Spleen (tissue), 11 donors: Measurements from ENCODE around the gene CFAP161. TPM values are rescaled to one million over a fixed set of nuclear protein-coding genes. Genes with fewer than 3 reads are reported as not detected.

ENCODE experiments used
- DNase-seq: peaks from one replicate; pipeline ENCODE4 v3.0.0-alpha.2; 2020
- H3K27ac ChIP-seq, 8 donors: fragments of 200-600 bp; sonication (generic) in 7 of 8; 1 replicate in 4 of 8; 2 replicates in 4 of 8; pipeline versions ENCODE4 v1.5.0 to v1.8.0; 2016 to 2021; ENCODE audit warnings: inconsistent platforms in 4 of 8, mild to moderate bottlenecking in 4 of 8, moderate library complexity in 1 of 8
- H3K27me3 ChIP-seq, 7 donors: fragments of 200-600 bp; sonication (generic) in 6 of 7; replicated peaks in 1 of 7; 1 replicate in 4 of 7; 2 replicates in 3 of 7; pipeline versions ENCODE4 v1.5.0 to v1.8.0; 2016 to 2021; ENCODE audit warnings: inconsistent platforms in 3 of 7, mild to moderate bottlenecking in 1 of 7
- H3K36me3 ChIP-seq, 6 donors: fragments of 200-600 bp; sonication (generic) in 5 of 6; 1 replicate in 4 of 6; 2 replicates in 2 of 6; pipeline versions ENCODE4 v1.5.0 to v1.8.0; 2016 to 2021; ENCODE audit warnings: inconsistent platforms in 2 of 6
- H3K4me1 ChIP-seq, 6 donors: fragments of 200-600 bp; sonication (generic) in 5 of 6; 1 replicate in 3 of 6; 2 replicates in 3 of 6; pipeline versions ENCODE4 v1.5.0 to v1.8.0; 2016 to 2021; ENCODE audit warnings: inconsistent platforms in 3 of 6
- H3K4me3 ChIP-seq, 8 donors: fragments of 200-600 bp; sonication (generic) in 7 of 8; 1 replicate in 4 of 8; 2 replicates in 4 of 8; pipeline versions ENCODE4 v1.5.0 to v1.8.0; 2016 to 2021; ENCODE audit warnings: inconsistent platforms in 4 of 8, mild to moderate bottlenecking in 4 of 8, moderate library complexity in 2 of 8
- H3K9me3 ChIP-seq, 8 donors: fragments of 200-600 bp; sonication (generic) in 7 of 8; 1 replicate in 4 of 8; 2 replicates in 4 of 8; pipeline versions ENCODE4 v1.5.0 to v1.8.0; 2016 to 2021; ENCODE audit warnings: inconsistent platforms in 4 of 8
- POLR2A ChIP-seq, 3 donors: fragments of 450-650 bp; IDR thresholded peaks; one replicate each; pipeline ENCODE4 v1.5.1; 2017; ENCODE audit warnings: antibody characterized with exemption in 3 of 3, mild to moderate bottlenecking in 1 of 3
- POLR2AphosphoS5 ChIP-seq, 3 donors: sonication (generic); formaldehyde crosslinking; IDR thresholded peaks; one replicate each; pipeline ENCODE4 v1.5.1; 2017; ENCODE audit warnings: antibody characterized with exemption in 3 of 3
- WGBS, 5 donors: extraction: QIAGEN DNeasy Blood & Tissue Kit in 3 of 5; methylation state at CpG; one replicate each; pipeline versions ENCODE4 v1.1.5 to v1.1.7; 2013 to 2018; 5-methylcytosine and 5-hydroxymethylcytosine counted together
- intact Hi-C: fragments of 100-400 bp; cut with DNase I; formaldehyde crosslinking; loops from one replicate; pipeline ENCODE4 v1.15.0; 2023; ENCODE audit warnings: low total_unique reads
- polyA plus RNA-seq, 3 donors: library from polyadenylated mRNA; stranded (reverse); fragments of 200-250 nt; gene quantifications; one replicate each; pipeline ENCODE4 v1.2.1, GENCODE V29; 2013
- total RNA-seq, 7 donors: library from RNA; depleted of rRNA in 3 of 7; stranded (reverse); fragments of >200 nt in 3 of 7; fragmentation: NEBNext Ultra II Directional in 4 of 7; extraction: Animal tissue kit (Norgen Biotek cat#: 25700) in 4 of 7; gene quantifications; one replicate each; pipeline versions ENCODE4 v1.1.0 to v1.2.1, GENCODE V29; 2016 to 2021
- TF ChIP-seq, protein P1 (sequence below), 11 experiments: fragments of 200-600 bp in 7 of 11; fragments of 450-650 bp in 4 of 11; sonication (generic) in 4 of 11; IDR thresholded peaks in 8 of 11; conservative IDR thresholded peaks in 3 of 11; 1 replicate in 7 of 11; 2 replicates in 4 of 11; pipeline versions ENCODE4 v1.4.0 to v1.8.0; 2016 to 2021; ENCODE audit warnings: antibody characterized with exemption in 11 of 11, inconsistent platforms in 4 of 11, mild to moderate bottlenecking in 1 of 11
- donor health status: healthy with polysubstance abuse.
- donor health status: DM: no; HTN: no; CAD: no; lungs with moderate emphysema.
- donor health status: DM: no; HTN: no; CAD: no.
- donor health status: Bipolar disorder and iron deficiency.
- donor health status: healthy.
- donor health status: DM: no; HTN: no; CAD: no.
- donor health status: DM: yes; HTN: yes; CAD: no.

The CFAP161 gene
- total and polyA plus RNA-seq, 10 donors, result 0.06 to 2.0 (median 0.48) TPM; not detected in 3

DNA sequence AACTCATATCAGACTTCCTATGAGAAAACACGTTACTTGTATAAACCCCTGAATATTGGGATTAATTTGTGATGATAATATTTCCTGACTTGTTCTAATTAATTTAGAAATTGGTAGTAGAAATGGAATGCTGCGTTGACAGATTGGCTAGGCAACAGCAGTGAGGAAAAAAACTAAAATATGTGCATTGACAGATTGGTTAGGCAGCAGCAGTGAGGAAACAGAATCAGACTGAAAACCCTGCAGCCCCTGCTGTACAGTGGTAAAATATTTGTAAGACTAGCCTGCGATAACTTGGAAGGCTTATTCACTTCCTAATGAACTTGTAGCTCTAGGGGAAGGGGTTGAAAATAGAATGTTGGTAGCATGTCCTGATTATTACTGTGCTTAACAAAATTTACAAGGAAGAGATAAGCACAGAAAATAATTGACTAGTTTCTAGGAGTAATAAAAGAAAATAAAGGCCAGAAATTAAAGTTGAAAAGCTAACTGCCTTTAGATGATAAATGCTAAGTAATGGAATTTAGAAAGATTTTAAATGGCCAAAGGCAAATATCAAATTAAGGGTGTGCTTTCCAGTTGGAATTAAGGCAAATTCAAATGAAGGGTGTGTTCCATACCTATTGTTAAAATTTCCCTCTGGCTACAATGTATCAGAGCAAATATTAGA lies 32.7 kb downstream of the CFAP161 start:
- Histone ChIP-seq H3K27me3 (peaks cover 0 to 9% (median 0%) of the 10 kb centered on the region in 7 donors), H3K36me3 (no peaks in the 10 kb centered on the region), H3K4me1 (peaks cover 0 to 8% (median 2%) of the 10 kb centered on the region in 6 donors), H3K4me3 (no peak overlapping the region), H3K27ac (no peak overlapping the region), H3K9me3 (no peaks in the 10 kb centered on the region)
- DNase-seq, result no peak
- WGBS, 5 donors, result 77 to 90% (median 86%) methylated on average over 3 of the region's 3 CpGs
- intact Hi-C loops, result no loop called here
- TF ChIP-seq, protein P1, sequence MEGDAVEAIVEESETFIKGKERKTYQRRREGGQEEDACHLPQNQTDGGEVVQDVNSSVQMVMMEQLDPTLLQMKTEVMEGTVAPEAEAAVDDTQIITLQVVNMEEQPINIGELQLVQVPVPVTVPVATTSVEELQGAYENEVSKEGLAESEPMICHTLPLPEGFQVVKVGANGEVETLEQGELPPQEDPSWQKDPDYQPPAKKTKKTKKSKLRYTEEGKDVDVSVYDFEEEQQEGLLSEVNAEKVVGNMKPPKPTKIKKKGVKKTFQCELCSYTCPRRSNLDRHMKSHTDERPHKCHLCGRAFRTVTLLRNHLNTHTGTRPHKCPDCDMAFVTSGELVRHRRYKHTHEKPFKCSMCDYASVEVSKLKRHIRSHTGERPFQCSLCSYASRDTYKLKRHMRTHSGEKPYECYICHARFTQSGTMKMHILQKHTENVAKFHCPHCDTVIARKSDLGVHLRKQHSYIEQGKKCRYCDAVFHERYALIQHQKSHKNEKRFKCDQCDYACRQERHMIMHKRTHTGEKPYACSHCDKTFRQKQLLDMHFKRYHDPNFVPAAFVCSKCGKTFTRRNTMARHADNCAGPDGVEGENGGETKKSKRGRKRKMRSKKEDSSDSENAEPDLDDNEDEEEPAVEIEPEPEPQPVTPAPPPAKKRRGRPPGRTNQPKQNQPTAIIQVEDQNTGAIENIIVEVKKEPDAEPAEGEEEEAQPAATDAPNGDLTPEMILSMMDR (IDR thresholded peaks at IDR 0.05 in 8 of 11, conservative IDR thresholded peaks at IDR 0.05 in 3 of 11), result no peak
- TF ChIP-seq POLR2A (IDR thresholded peaks at IDR 0.05), result no peak
- no peak for TF ChIP-seq POLR2AphosphoS5 (IDR thresholded peaks at IDR 0.05)

DNA sequence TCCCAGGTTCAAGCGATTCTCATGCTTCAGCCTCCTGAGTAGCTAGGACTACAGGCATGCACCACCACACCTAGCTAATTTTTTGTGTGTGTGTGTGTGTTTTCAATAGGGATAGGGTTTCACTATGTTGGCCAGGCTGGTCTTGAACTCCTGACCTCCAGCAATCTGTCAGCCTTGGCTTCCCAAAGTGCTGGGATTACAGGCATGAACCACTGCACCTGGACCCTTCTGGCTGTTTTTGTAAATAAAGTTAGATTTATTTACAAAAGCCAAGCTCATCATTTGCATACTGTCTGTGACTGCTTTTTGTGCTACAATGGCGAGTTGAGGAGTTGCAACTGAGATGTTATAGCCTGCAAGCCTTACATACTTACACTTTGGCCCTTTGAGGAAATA lies 34.1 kb downstream of the CFAP161 start:
- Histone ChIP-seq H3K27ac (no peak overlapping the region), H3K9me3 (no peaks in the 10 kb centered on the region), H3K4me3 (no peak overlapping the region), H3K36me3 (no peaks in the 10 kb centered on the region), H3K4me1 (peaks cover 0 to 6% (median 0%) of the 10 kb centered on the region in 6 donors), H3K27me3 (no peaks in the 10 kb centered on the region)
- no peak for DNase-seq
- intact Hi-C loops, result no loop called here
- 74 to 96% (median 89%) methylated on average over 2 of the region's 2 CpGs for WGBS, 5 donors
- TF ChIP-seq, protein P1 (IDR thresholded peaks at IDR 0.05 in 8 of 11, conservative IDR thresholded peaks at IDR 0.05 in 3 of 11), result no peak
- no peak for TF ChIP-seq POLR2AphosphoS5 (IDR thresholded peaks at IDR 0.05)
- no peak for TF ChIP-seq POLR2A (IDR thresholded peaks at IDR 0.05)

DNA sequence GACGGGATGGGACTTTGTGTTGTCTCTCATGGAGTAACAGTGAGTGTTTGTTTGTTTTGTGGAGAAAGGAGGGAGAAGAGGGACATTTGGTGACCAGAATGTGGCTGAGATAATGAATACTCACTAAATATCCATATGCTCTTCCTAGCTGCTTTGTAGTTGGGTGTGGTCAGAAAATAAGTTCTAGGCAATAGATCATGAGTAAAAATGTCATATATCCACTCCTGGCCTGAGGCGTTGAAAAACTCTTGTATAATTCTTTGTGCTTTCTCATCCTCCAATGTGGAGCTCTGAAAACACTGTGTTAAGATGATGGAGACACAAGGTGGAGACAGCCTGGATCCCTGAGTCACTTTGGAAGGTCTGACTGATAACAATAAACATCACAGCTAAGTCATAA lies 34.6 kb downstream of the CFAP161 start:
- WGBS, 5 donors, result 77 to 94% (median 90%) methylated on average over 2 of the region's 2 CpGs
- DNase-seq, result no peak
- TF ChIP-seq POLR2AphosphoS5 (IDR thresholded peaks at IDR 0.05) (no peak), POLR2A (IDR thresholded peaks at IDR 0.05) (no peak)
- TF ChIP-seq, protein P1 (IDR thresholded peaks at IDR 0.05 in 8 of 11, conservative IDR thresholded peaks at IDR 0.05 in 3 of 11), result no peak

DNA sequence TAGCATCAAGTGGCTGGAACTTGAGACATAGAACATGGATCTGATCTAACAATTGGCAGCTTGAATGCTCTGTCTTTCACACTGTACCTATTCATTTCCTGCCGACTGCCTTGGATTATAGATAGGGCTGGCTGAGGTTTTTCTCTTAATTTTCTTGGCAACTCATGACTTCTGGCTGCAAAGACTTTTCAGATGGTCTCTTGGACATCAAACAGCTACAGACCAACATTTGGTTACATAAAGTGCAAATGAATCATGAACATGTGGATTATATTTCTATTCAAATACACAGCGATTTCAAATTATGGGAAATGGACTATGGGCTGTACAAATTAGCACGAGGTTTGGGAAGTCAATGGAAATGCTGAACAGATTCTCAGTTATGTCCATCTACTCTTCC lies 36.4 kb downstream of the CFAP161 start:
- TF ChIP-seq, protein P1 (IDR thresholded peaks at IDR 0.05 in 8 of 11, conservative IDR thresholded peaks at IDR 0.05 in 3 of 11), result no peak
- no peak for TF ChIP-seq POLR2A (IDR thresholded peaks at IDR 0.05)
- WGBS, 5 donors, result 58 to 72% (median 62%) methylated on average over 3 of the region's 3 CpGs
- Histone ChIP-seq H3K9me3 (no peaks in the 10 kb centered on the region), H3K4me3 (no peak overlapping the region), H3K4me1 (peaks cover 0 to 6% (median 0%) of the 10 kb centered on the region in 6 donors), H3K27ac (no peak overlapping the region), H3K27me3 (no peaks in the 10 kb centered on the region), H3K36me3 (no peaks in the 10 kb centered on the region)
- intact Hi-C loops, result no loop called here
- no peak for DNase-seq

More for the DNA sequence above, 34.6 kb downstream of the CFAP161 start:
- H3K4me1 ChIP-seq, result peaks cover 0 to 6% (median 0%) of the 10 kb centered on the region in 6 donors
- no peak overlapping the region for H3K4me3 ChIP-seq
- H3K36me3 ChIP-seq, result no peaks in the 10 kb centered on the region
- no peak overlapping the region for H3K27ac ChIP-seq
- H3K9me3 ChIP-seq, result no peaks in the 10 kb centered on the region
- intact Hi-C loops, result no loop called here
- no peaks in the 10 kb centered on the region for H3K27me3 ChIP-seq
